Mucosa of descending colon (tissue), 3 donors: ENCODE data around the gene PNPLA1. TPM values are rescaled to one million over a fixed set of nuclear protein-coding genes. Genes with fewer than 3 reads are reported as not detected.

Source experiments
- ATAC-seq: fragments of 200-7000 bp; cut with Tn5 transposase; one replicate; pipeline ENCODE4 v1.9.1; 2020; ENCODE audit warnings: mild to moderate bottlenecking, moderate library complexity
- DNase-seq, 3 donors: peaks; one replicate each; pipeline ENCODE4 v3.0.0-alpha.2; 2020
- H3K36me3 ChIP-seq: fragments of 200-600 bp; one replicate; pipeline ENCODE4 v1.8.0; 2021; ENCODE audit warnings: low read depth, mild to moderate bottlenecking
- H3K4me1 ChIP-seq: fragments of 200-600 bp; one replicate; pipeline ENCODE4 v1.8.0; 2021; ENCODE audit warnings: low read depth, mild to moderate bottlenecking
- H3K4me3 ChIP-seq: fragments of 200-600 bp; one replicate; pipeline ENCODE4 v1.8.0; 2021; ENCODE audit warnings: mild to moderate bottlenecking
- H3K9me3 ChIP-seq: fragments of 200-600 bp; one replicate; pipeline ENCODE4 v1.8.0; 2021; ENCODE audit warnings: mild to moderate bottlenecking
- intact Hi-C, 2 donors: fragments of 100-400 bp; cut with DNase I in 1 of 2; cut with micrococcal nuclease in 1 of 2; formaldehyde crosslinking; loops; one replicate each; pipeline versions ENCODE4 v1.11.0 to v1.11.1; 2022; cut with DNase I, micrococcal nuclease
- total RNA-seq, 3 donors: library from RNA; stranded (reverse); fragmentation: NEBNext Ultra II Directional in 2 of 3; extraction: Animal tissue kit (Norgen Biotek cat#: 25700) in 2 of 3; gene quantifications; one replicate each; pipeline versions ENCODE4 v1.2.1 to v1.2.4, GENCODE V29; 2021 to 2023
- TF ChIP-seq, protein P1 (sequence below): fragments of 200-600 bp; IDR thresholded peaks from one replicate; pipeline ENCODE4 v1.8.0; 2022; ENCODE audit warnings: antibody characterized with exemption, mild to moderate bottlenecking
- donor health status: DM: no; HTN: no; CAD: no; lungs with moderate emphysema.
- donor health status: DM: no; HTN: no; CAD: no.
- donor health status: DM: no; HTN: yes; CAD: no.

PNPLA1 gene
- total RNA-seq, 3 donors from 2014 or later: 0.19 to 0.38 (median 0.27) TPM

DNA sequence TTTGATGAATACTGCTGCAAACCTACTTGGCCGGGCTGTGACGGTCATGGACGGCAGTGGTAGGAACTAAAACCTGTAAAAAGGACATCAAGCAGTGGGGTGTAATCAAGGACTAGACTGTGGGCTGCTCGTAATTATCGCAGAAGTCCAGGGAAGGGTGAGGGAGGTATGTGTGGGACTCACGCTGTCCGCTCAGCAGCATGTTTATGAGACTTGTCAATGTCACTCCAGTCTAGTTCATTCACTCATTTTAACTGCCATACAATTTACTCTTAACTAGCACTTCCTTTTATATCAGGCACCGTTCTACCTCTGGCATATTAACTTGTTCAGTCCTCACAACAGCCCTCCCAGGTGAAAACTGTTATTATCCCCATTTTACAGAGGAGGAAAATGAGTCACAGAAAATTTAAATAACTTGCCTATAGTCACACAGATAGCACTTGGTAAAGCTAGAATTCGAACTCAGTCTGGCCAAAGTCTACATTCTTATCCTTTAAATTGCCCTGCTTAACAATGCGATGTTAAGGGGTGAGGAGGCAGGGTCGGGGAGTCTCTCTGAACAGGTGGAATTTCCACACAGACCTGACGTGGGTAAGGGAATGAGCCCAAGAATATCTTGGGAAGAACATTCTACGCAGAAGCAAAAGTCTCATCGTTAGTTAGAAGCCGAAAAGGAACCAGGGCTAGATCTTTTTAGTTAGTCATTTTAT, 4.1 kb downstream of the PNPLA1 start:
- intact Hi-C loops: no loop called here
- DNase-seq: no peak
- ATAC-seq: peak; percentile 46
- no peaks in the 10 kb centered on the region for H3K4me1 ChIP-seq
- no peaks in the 10 kb centered on the region for H3K9me3 ChIP-seq
- no peak overlapping the region for H3K4me3 ChIP-seq
- no peaks in the 10 kb centered on the region for H3K36me3 ChIP-seq
- TF ChIP-seq, protein P1, sequence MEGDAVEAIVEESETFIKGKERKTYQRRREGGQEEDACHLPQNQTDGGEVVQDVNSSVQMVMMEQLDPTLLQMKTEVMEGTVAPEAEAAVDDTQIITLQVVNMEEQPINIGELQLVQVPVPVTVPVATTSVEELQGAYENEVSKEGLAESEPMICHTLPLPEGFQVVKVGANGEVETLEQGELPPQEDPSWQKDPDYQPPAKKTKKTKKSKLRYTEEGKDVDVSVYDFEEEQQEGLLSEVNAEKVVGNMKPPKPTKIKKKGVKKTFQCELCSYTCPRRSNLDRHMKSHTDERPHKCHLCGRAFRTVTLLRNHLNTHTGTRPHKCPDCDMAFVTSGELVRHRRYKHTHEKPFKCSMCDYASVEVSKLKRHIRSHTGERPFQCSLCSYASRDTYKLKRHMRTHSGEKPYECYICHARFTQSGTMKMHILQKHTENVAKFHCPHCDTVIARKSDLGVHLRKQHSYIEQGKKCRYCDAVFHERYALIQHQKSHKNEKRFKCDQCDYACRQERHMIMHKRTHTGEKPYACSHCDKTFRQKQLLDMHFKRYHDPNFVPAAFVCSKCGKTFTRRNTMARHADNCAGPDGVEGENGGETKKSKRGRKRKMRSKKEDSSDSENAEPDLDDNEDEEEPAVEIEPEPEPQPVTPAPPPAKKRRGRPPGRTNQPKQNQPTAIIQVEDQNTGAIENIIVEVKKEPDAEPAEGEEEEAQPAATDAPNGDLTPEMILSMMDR: no peak

DNA sequence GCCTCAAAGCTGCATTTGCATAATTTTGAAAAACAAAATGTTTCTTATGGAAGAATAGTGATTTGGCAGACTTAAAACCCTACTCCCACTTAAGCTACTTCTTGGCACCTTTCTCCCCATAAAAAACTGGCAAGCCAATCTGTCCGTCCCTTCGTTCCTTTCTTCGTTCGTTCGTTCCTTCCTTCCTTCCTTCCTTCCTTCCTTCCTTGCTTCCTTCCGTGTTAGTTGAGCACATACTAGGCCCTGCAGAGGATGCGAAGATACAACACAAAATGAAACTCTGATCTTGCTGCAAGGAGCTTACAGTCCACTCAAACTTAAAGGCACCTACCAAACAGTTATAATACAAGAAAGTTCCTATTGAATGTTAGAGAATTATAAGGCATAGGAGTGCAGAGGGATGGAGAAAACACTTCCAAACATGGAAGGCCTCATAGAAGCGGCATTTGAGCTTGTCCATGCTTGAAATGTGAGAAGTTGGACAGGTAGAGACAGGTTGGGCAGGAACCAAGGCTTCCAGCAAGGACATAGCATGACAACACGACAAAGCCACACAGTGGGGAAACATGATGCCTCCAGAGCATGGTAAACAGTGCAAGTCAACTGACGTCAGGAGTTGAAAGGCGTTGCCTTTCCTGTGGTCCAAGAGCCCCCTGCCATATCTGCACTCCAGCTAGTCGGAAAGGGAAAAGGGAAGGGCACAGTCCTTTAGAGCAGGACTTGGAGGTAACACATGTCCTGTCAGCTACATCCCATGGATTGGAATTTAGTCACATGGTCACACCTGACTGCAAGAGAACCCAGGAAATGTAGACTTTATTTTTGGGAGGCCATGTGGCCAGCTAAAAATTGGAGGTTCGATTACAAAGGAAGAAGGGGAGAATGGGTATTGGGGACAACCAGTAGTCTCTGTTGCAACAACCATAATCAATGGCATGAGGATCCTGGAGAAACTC, 7.0 kb downstream of the PNPLA1 start:
- ATAC-seq (no peak), DNase-seq (no peak)
- TF ChIP-seq, protein P1: no peak
- Histone ChIP-seq H3K9me3 (no peaks in the 10 kb centered on the region), H3K4me3 (no peak overlapping the region), H3K36me3 (no peaks in the 10 kb centered on the region), H3K4me1 (no peaks in the 10 kb centered on the region)
- intact Hi-C loops: no loop called here

DNA sequence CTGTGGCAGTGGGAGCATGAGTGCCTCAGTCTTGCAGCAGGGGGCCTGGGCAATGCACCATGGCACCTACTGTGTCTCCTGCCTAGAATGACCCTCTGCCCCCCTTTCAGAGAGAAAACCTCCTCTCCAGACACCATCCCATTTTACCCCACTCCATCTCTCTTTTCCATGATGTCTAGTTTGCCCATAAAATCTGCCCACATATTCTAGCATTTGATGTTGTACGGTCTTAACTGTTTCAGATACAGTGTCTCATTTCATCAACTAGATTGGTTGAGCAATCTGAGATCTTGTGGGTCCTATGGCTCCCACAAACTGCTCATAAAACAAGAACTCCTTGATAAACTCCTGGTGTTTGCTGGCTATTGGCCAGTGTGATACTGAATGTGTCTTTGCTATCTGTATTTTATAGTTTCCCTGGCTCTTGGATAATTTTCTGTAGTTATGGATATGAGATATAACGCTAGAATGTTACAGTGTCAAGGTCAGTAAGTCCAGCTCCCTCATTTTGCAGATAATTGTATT, 8.1 kb downstream of the PNPLA1 start:
- no peaks in the 10 kb centered on the region for H3K36me3 ChIP-seq
- H3K4me1 ChIP-seq: no peaks in the 10 kb centered on the region
- ATAC-seq (no peak), DNase-seq (no peak)
- H3K9me3 ChIP-seq: no peaks in the 10 kb centered on the region
- TF ChIP-seq, protein P1: no peak
- no peak overlapping the region for H3K4me3 ChIP-seq
- intact Hi-C loops: no loop called here

DNA sequence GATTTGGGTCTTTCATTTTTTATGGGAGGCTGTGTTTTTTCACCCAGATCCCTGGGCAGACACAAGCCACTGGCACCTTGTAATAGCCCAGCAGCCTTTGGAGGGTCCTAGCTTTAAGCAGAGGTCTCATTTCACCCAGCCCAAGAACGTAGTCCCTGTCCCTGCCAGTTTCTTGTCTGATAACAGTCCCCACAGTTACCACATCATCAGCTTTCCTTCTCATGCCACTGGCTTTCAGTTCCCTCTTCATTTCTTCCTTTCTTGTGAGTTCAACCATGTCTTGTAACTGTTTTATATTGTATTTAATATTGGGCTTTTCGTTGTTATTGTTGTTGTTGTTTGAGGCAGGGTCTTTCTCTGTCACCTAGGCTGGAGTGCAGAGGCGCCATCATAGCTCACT, 10.6 kb downstream of the PNPLA1 start:
- intact Hi-C loops: no loop called here
- TF ChIP-seq, protein P1: no peak
- ATAC-seq (no peak), DNase-seq (no peak)
- H3K9me3 ChIP-seq: no peaks in the 10 kb centered on the region
- no peaks in the 10 kb centered on the region for H3K4me1 ChIP-seq
- H3K4me3 ChIP-seq: no peak overlapping the region
- no peaks in the 10 kb centered on the region for H3K36me3 ChIP-seq

DNA sequence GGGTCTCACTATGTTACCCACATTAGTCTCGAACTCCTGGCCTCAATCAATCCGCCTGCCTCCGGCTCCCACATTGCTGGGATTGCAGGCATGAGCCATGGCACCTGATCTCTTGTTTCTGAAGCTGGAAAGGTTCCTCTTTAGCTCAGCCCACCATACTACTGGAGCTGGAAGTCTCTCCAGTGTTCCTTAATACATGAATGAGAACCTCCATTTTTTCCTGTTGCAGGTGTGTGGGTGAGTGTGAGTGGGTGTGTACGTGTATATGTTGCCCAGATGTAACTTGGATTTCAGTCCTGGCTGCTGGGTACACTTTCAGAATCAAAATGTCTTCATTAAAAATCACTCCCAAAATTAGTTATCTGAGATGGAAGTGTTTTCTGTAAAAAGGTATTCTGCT, 11.1 kb downstream of the PNPLA1 start:
- no peaks in the 10 kb centered on the region for H3K9me3 ChIP-seq
- H3K4me1 ChIP-seq: no peaks in the 10 kb centered on the region
- no peaks in the 10 kb centered on the region for H3K36me3 ChIP-seq
- no peak overlapping the region for H3K4me3 ChIP-seq
- ATAC-seq (no peak), DNase-seq (no peak)
- intact Hi-C loops: no loop called here
- TF ChIP-seq, protein P1: no peak
